HepG2 (cell line): Measurements from ENCODE around the gene CCDC154. TPM values are rescaled to one million over a fixed set of nuclear protein-coding genes. Genes with fewer than 3 reads are reported as not detected.

Source experiments
- AKAP8 ChIP-seq: sonication (generic); formaldehyde crosslinking; IDR thresholded peaks from 2 replicates; pipeline ENCODE4 v1.5.1; 2020; ENCODE audit warnings: mild to moderate bottlenecking, missing genetic modification reagents
- BCL6 ChIP-seq: IDR thresholded peaks from 2 replicates; pipeline ENCODE4 v1.6.1; 2016; ENCODE audit warnings: missing genetic modification reagents, missing compliant biosample characterization
- ELF1 ChIP-seq: sonication (generic); formaldehyde crosslinking; IDR thresholded peaks from 2 replicates; pipeline ENCODE4 v1.4.0; 2020; ENCODE audit warnings: missing genetic modification reagents
- FOXC1 ChIP-seq: sonication (generic); formaldehyde crosslinking; IDR thresholded peaks from 2 replicates; pipeline ENCODE4 v1.8.0; 2022; ENCODE audit warnings: mild to moderate bottlenecking, missing genetic modification reagents, borderline replicate concordance
- GABPB1 ChIP-seq: IDR thresholded peaks from 2 replicates; pipeline ENCODE4 v1.6.1; 2016; ENCODE audit warnings: mild to moderate bottlenecking, missing genetic modification reagents, moderate library complexity, missing compliant biosample characterization
- GATAD2A ChIP-seq: IDR thresholded peaks from 2 replicates; pipeline ENCODE4 v1.6.1; 2016
- GZF1 ChIP-seq: sonication (generic); formaldehyde crosslinking; IDR thresholded peaks from 2 replicates; pipeline ENCODE4 v1.5.1; 2020; ENCODE audit warnings: mild to moderate bottlenecking, missing genetic modification reagents
- KDM4B ChIP-seq: sonication (generic); formaldehyde crosslinking; IDR thresholded peaks from 2 replicates; pipeline ENCODE4 v1.4.0; 2020; ENCODE audit warnings: missing genetic modification reagents
- MATR3 ChIP-seq: sonication (generic); formaldehyde crosslinking; IDR thresholded peaks from 2 replicates; pipeline ENCODE4 v1.4.0; 2020; ENCODE audit warnings: missing genetic modification reagents
- MXI1 ChIP-seq: IDR thresholded peaks from 3 replicates; pipeline ENCODE4 v1.6.1; 2012; ENCODE audit warnings: low read depth, low read length, inconsistent platforms, borderline replicate concordance
- NR2F2 ChIP-seq: IDR thresholded peaks from 2 replicates; pipeline ENCODE4 v1.6.1; 2012; ENCODE audit warnings: low read depth, inconsistent platforms, borderline replicate concordance
- NR2F6 ChIP-seq, 2 experiments: IDR thresholded peaks; 2 replicates each; pipeline ENCODE4 v1.6.1; 2016; ENCODE audit warnings: antibody characterized with exemption in 1 of 2, mild to moderate bottlenecking in 1 of 2
- POLR2G ChIP-seq: fragments of 200-400 bp; formaldehyde crosslinking; IDR thresholded peaks from 2 replicates; pipeline ENCODE4 v1.6.1; 2018; ENCODE audit warnings: mild to moderate bottlenecking, low read depth, low read length, moderate library complexity
- TAF1 ChIP-seq: sonication (generic); formaldehyde crosslinking; IDR thresholded peaks from 2 replicates; pipeline ENCODE4 v1.4.0; 2020; ENCODE audit warnings: missing genetic modification reagents
- YEATS2 ChIP-seq: sonication (generic); formaldehyde crosslinking; IDR thresholded peaks from 2 replicates; pipeline ENCODE4 v1.4.0; 2020; ENCODE audit warnings: missing genetic modification reagents, borderline replicate concordance
- YEATS4 ChIP-seq: sonication (generic); formaldehyde crosslinking; IDR thresholded peaks from 2 replicates; pipeline ENCODE4 v1.4.0; 2020; ENCODE audit warnings: missing genetic modification reagents, borderline replicate concordance
- ZFAT ChIP-seq: sonication (generic); formaldehyde crosslinking; conservative IDR thresholded peaks from 2 replicates; pipeline ENCODE4 v1.8.1; 2023; ENCODE audit warnings: missing genetic modification reagents, inconsistent platforms
- ZNF260 ChIP-seq: sonication (generic); formaldehyde crosslinking; IDR thresholded peaks from 2 replicates; pipeline ENCODE4 v1.4.0; 2020; ENCODE audit warnings: missing genetic modification reagents, low read depth, mild to moderate bottlenecking, borderline replicate concordance
- ZNF263 ChIP-seq: sonication (generic); formaldehyde crosslinking; IDR thresholded peaks from 2 replicates; pipeline ENCODE4 v1.4.0; 2020; ENCODE audit warnings: missing genetic modification reagents
- ZNF616 ChIP-seq: sonication (generic); formaldehyde crosslinking; IDR thresholded peaks from 2 replicates; pipeline ENCODE4 v1.5.0; 2020; ENCODE audit warnings: low read depth, mild to moderate bottlenecking, missing genetic modification reagents
- polyA plus RNA-seq, 8 experiments: library from polyadenylated mRNA; depleted of rRNA in 3 of 8; stranded (reverse) in 7 of 8; unstranded in 1 of 8; fragments of >200 nt; fragmentation: Illumina TruSeq in 4 of 8; extraction: Trizol in 4 of 8; gene quantifications; 2 replicates each; pipeline versions ENCODE4 v1.2.1 to v1.2.3, GENCODE V29; 2011 to 2016; ENCODE audit warnings: low read depth in 4 of 8, missing spikeins in 1 of 8, mixed read lengths in 1 of 8; ENCODE audit not compliant: insufficient read depth in 1 of 8
- total RNA-seq, 5 experiments: library from RNA; depleted of rRNA; stranded (reverse); fragments of >200 nt; fragmentation: Illumina TruSeq; extraction: Trizol; gene quantifications; 2 replicates each; pipeline ENCODE4 v1.2.3, GENCODE V29; 2016; ENCODE audit warnings: low read depth in 1 of 5
- TF ChIP-seq, protein P1 (sequence below), 2 experiments: sonication (generic) in 1 of 2; formaldehyde crosslinking in 1 of 2; IDR thresholded peaks; 2 replicates each; pipeline versions ENCODE4 v1.4.0 to v1.6.1; 2018 to 2020; ENCODE audit warnings: missing genetic modification reagents in 2 of 2, borderline replicate concordance in 1 of 2, low read depth in 1 of 2, mild to moderate bottlenecking in 1 of 2, missing biosample characterization in 1 of 2
- TF ChIP-seq, protein P2 (sequence below): sonication (generic); formaldehyde crosslinking; IDR thresholded peaks from 2 replicates; pipeline ENCODE4 v1.5.1; 2020; ENCODE audit warnings: mild to moderate bottlenecking, moderate library complexity, missing genetic modification reagents
- TF ChIP-seq, protein P3 (sequence below): sonication (generic); formaldehyde crosslinking; IDR thresholded peaks from 2 replicates; pipeline ENCODE4 v1.5.0; 2020; ENCODE audit warnings: missing genetic modification reagents
- TF ChIP-seq, protein P4 (sequence below): fragments of 450-650 bp; IDR thresholded peaks from 2 replicates; pipeline ENCODE4 v1.6.1; 2016

Gene CCDC154
- total and polyA plus RNA-seq, 2 of the 13 experiments (the other 11 are each of a cell fraction or from before 2014, with no cell fraction given) = 0.92 to 1.5 TPM

DNA sequence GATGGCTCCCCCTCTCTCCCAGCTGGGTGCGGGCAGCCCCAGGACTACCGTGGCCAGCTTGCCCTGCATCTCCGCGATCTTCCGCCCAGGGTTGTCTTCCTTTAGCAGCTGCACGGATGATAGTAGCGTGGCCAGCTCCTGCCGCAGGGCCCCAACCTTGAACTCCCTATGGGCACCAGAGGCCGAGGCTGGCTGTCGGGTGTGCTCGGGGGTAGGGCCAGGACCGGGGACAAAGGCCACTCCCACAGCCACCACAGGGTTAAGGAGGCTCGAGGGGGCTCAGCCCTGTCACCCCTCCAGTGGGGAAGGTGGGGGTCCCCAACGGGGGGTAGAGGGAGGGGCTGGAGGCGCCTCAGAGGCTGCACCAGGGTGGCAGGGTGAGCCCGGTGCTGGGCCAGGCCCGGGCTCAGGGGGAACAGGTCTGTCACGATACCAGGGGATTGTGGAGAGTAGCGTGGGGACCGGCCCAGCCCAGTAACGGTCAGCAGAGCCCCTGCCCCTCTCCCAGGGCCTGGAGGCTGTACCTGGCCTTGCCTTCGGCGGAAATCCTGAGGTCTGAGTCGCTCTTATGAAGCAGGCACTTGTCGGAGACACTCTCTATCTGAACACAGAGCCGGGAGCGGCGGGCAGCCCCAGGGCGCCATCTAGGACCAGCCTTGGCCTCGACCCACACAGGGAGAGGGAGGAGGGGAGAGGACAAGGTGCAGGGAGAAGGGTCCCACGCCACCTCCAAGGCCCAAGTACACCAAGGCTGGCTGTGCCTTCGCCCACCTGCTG is 8.2 kb downstream of the CCDC154 start (continued):
- TF ChIP-seq GATAD2A (peak; percentile 34; the same call in 1 of the 2 replicates), POLR2G (peak; percentile 64), GABPB1 (CRISPR knock-in tag) (peak; percentile 41), NR2F2 (peak; percentile 30; the same call in 1 of the 2 replicates), AKAP8 (no peak), ZFAT (no peak), ZNF260 (CRISPR knock-in tag) (no peak), ZNF263 (peak; percentile 73), BCL6 (CRISPR knock-in tag) (0 out of 2 replicates have a peak, but pooled peaks have one; percentile 17), GZF1 (CRISPR knock-in tag) (0 out of 2 replicates have a peak, but pooled peaks have one; percentile 50), MXI1 (no peak), KDM4B (CRISPR knock-in tag) (0 out of 2 replicates have a peak, but pooled peaks have one; percentile 28), FOXC1 (CRISPR knock-in tag) (peak; percentile 27; the same call in 1 of the 2 replicates), YEATS2 (0 out of 2 replicates have a peak, but pooled peaks have one; percentile 29), YEATS4 (CRISPR knock-in tag) (peak; percentile 22; the same call in 1 of the 2 replicates), MATR3 (CRISPR knock-in tag) (no peak), ZNF616 (CRISPR knock-in tag) (0 out of 2 replicates have a peak, but pooled peaks have one; percentile 38), TAF1 (CRISPR knock-in tag) (peak; percentile 35), ELF1 (no peak), NR2F6 (IDR thresholded peaks at IDR 0.05) (peak; percentile 34; the same call in 1 of the 2 replicates), NR2F6 (CRISPR knock-in tag; IDR thresholded peaks at IDR 0.05) (peak; percentile 58; the same call in 1 of the 2 replicates)
- TF ChIP-seq, protein P1, sequence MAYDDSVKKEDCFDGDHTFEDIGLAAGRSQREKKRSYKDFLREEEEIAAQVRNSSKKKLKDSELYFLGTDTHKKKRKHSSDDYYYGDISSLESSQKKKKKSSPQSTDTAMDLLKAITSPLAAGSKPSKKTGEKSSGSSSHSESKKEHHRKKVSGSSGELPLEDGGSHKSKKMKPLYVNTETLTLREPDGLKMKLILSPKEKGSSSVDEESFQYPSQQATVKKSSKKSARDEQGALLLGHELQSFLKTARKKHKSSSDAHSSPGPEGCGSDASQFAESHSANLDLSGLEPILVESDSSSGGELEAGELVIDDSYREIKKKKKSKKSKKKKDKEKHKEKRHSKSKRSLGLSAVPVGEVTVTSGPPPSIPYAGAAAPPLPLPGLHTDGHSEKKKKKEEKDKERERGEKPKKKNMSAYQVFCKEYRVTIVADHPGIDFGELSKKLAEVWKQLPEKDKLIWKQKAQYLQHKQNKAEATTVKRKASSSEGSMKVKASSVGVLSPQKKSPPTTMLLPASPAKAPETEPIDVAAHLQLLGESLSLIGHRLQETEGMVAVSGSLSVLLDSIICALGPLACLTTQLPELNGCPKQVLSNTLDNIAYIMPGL (CRISPR knock-in tag; IDR thresholded peaks at IDR 0.05; ENCODE audit: borderline replicate concordance in 1 of 2, low read depth in 1 of 2) = peak; percentile 30 to 75; a peak in 2 of 4 replicates
- TF ChIP-seq, protein P2, sequence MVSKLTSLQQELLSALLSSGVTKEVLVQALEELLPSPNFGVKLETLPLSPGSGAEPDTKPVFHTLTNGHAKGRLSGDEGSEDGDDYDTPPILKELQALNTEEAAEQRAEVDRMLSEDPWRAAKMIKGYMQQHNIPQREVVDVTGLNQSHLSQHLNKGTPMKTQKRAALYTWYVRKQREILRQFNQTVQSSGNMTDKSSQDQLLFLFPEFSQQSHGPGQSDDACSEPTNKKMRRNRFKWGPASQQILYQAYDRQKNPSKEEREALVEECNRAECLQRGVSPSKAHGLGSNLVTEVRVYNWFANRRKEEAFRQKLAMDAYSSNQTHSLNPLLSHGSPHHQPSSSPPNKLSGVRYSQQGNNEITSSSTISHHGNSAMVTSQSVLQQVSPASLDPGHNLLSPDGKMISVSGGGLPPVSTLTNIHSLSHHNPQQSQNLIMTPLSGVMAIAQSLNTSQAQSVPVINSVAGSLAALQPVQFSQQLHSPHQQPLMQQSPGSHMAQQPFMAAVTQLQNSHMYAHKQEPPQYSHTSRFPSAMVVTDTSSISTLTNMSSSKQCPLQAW = peak; percentile 75
- TF ChIP-seq, protein P3, sequence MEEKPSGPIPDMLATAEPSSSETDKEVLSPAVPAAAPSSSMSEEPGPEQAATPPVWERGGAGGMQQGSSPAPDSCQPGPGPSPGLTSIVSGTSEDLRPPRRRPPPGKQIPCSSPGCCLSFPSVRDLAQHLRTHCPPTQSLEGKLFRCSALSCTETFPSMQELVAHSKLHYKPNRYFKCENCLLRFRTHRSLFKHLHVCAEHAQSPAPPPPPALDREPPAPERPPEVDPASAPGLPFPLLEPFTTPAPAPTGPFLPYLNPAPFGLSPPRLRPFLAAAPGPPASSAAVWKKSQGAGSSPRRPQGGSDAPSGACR (CRISPR knock-in tag) = peak; percentile 78; the same call in 1 of the 2 replicates
- TF ChIP-seq, protein P4, sequence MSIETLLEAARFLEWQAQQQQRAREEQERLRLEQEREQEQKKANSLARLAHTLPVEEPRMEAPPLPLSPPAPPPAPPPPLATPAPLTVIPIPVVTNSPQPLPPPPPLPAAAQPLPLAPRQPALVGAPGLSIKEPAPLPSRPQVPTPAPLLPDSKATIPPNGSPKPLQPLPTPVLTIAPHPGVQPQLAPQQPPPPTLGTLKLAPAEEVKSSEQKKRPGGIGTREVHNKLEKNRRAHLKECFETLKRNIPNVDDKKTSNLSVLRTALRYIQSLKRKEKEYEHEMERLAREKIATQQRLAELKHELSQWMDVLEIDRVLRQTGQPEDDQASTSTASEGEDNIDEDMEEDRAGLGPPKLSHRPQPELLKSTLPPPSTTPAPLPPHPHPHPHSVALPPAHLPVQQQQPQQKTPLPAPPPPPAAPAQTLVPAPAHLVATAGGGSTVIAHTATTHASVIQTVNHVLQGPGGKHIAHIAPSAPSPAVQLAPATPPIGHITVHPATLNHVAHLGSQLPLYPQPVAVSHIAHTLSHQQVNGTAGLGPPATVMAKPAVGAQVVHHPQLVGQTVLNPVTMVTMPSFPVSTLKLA = no peak
